Activated T-cell treated with anti-CD3 and anti-CD28 coated beads, Interleukin-2, amount 50 U/mL, for 48 hours (primary cell): ENCODE data around the gene CAMTA1.
"Not testable (repeated sequence)": the region's sequence is repeated elsewhere in the genome, so short reads cannot be mapped to it uniquely, and the experiment has no call there.

Experiments used
- DNase-seq, 2 experiments: peaks; one replicate each; pipeline ENCODE4 v3.0.0-alpha.2; 2020

Gene CAMTA1, protein sequence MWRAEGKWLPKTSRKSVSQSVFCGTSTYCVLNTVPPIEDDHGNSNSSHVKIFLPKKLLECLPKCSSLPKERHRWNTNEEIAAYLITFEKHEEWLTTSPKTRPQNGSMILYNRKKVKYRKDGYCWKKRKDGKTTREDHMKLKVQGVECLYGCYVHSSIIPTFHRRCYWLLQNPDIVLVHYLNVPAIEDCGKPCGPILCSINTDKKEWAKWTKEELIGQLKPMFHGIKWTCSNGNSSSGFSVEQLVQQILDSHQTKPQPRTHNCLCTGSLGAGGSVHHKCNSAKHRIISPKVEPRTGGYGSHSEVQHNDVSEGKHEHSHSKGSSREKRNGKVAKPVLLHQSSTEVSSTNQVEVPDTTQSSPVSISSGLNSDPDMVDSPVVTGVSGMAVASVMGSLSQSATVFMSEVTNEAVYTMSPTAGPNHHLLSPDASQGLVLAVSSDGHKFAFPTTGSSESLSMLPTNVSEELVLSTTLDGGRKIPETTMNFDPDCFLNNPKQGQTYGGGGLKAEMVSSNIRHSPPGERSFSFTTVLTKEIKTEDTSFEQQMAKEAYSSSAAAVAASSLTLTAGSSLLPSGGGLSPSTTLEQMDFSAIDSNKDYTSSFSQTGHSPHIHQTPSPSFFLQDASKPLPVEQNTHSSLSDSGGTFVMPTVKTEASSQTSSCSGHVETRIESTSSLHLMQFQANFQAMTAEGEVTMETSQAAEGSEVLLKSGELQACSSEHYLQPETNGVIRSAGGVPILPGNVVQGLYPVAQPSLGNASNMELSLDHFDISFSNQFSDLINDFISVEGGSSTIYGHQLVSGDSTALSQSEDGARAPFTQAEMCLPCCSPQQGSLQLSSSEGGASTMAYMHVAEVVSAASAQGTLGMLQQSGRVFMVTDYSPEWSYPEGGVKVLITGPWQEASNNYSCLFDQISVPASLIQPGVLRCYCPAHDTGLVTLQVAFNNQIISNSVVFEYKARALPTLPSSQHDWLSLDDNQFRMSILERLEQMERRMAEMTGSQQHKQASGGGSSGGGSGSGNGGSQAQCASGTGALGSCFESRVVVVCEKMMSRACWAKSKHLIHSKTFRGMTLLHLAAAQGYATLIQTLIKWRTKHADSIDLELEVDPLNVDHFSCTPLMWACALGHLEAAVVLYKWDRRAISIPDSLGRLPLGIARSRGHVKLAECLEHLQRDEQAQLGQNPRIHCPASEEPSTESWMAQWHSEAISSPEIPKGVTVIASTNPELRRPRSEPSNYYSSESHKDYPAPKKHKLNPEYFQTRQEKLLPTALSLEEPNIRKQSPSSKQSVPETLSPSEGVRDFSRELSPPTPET (N-terminal part only)

DNA sequence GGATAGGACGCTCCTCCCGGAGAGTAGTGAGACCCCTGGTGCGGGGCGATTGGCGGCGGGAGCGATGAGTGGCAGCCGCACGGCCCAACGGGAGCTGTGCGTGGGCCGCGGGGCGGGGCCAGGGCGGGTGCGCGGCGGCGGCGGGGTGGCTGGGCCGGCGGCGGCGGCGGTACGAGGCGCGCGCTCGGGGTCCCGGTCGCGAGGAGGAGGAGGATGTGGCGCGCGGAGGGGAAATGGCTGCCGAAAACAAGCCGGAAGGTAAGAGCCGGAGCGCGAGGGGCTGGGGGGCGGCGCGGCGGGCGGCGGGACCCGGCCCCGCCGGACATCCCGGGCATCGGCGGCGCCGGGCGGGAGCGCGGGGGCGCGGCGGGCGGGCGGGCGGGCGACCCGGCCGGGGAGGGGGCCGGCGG, at the start of gene CAMTA1:
Gene CAMTA1, plus strand, starts transcription at position 137 of the 410 bp plus-strand sequence. Its CDS starts 77 bp downstream, at position 214.
- DNase-seq = peak in 1 of 2 experiments; percentile 99

- no peak for DNase-seq
Observed at GRCh38 chr1:6738987-6739676, 46.1 kb upstream of the CAMTA1 start.

DNA sequence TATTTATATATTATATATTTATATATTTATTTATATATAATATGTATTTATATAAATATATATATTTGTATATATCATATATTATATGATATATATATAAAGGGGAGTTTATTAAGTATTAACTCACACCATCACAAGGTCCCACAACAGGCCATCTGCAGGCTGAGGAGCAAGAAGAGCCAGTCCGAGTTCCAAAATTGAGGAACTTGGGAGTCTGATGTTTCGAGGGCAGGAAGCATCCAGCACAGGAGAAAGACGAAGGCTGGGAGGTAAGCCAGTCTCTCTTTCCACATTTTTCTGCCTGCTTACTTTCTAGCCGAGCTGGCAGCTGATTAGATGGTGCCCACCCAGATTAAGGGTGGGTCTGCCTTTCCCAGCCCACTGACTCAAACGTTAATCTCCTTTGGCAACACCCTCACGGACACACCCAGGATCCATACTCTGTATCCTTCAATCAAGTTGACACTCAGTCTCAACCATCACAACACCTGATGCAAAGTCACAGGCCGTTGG, 42.5 kb upstream of the CAMTA1 start:
- not testable (repeated sequence) for DNase-seq

DNA sequence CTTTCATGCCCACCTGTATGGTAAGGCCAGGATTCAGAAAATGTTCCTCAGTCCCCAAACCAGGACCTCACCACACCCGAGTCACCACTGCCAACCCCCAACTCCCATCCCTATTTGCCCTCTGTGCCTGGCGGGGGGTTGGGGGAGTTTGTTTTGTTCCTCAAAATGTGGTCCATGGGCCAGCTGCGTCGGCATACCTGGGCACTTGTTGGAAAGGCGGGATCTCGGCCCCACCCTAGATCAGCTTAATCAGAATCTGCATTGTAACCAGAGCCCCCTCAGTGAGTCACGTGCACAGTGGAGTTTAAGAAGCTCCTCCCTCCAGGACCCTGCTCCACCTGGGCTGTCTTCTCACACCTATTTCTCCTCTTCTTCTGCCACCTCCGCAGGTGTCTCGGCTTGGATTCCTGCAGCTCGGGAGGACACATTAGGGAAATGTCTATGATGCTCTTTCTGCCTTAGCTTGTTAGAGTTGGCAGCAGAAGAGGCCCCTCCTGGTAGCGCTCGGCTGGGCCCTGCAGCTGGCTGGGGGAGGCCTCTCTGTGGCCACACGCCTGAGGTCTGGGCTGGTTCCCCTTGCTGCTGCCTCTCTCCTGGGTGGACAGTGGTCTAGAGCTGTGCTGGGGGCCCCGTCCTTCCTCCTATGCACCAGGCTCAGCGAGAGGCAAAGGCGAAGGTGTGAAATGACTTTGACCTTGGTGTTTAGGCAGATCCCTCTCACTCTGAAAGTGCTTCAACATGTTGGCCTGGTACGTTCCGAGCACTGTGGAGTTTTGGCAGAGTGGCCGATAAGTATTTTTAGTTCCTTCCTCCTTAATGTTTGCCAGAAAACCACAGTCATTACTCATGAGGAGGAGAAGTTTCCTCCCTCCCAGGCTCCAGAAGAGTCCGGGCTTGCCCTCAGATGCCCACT, 41.8 kb upstream of the CAMTA1 start:
- peak; percentile 37 to 44 for DNase-seq

GRCh38 chr1:6745073-6745472, 40.2 kb upstream of the CAMTA1 start:
- peak; percentile 65 to 68 for DNase-seq

- DNase-seq = no peak
Observed at GRCh38 chr1:6747674-6748073, 37.6 kb upstream of the CAMTA1 start.

DNA sequence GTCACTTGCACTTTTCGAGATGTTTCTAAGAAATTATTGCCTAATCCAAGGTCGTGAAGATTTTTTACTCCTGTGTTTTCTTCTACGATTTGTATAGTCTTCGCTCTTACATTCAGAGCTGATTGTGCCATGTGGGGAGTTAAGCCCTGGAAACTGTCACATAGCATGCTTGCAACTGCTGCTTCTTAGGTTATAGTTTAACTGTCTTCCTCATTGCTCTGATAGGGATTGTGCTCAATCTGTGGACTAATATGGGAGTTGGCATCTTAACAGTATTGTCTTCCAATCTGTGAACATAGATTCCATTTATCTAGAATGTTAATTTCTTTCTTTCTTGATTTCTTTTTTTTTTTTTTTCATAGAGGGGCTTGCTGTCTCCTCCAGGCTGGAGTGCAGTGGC, 34.8 kb upstream of the CAMTA1 start:
- DNase-seq = no peak

- DNase-seq = no peak
Observed at GRCh38 chr1:6753320-6754140, 31.7 kb upstream of the CAMTA1 start.

GRCh38 chr1:6756457-6756856, 28.8 kb upstream of the CAMTA1 start:
- no peak for DNase-seq

DNA sequence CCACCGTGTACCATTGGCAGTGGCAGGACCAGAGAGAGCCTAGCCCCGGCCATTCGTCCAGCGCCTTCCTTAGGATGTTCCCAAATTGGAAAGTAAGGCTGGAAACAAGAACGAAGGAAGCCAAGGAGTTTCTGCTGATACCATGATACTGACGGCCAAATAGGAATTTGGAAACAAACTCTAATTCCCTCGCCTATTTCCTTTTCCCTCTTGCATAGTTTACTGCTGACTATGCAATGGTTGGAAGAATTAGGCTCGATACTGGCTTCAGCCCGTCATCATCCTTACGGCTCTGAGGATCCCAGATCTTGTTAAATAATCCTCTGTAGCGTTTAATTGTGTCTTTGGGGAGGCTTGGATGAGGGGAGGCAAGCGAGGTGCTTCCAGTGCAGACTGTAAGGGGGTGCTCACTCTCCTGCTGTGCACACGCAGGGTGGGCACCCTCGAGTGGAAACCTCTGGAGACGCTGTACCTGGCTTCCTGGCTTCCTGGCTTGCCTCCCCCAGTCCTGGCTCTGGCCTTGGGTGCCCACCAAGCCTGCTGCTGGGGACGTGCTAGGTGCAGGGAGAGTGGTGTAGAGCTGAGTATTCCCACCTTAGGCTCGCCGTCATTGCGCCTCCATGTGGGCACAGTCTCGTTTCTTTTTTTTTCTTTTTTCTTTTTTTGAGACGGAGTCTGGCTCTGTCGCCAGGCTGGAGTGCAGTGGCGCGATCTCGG, 27.4 kb upstream of the CAMTA1 start:
- no peak for DNase-seq

GRCh38 chr1:6761196-6761737, 24.0 kb upstream of the CAMTA1 start:
- DNase-seq = no peak

- DNase-seq = no peak
Observed at GRCh38 chr1:6762060-6762459, 23.2 kb upstream of the CAMTA1 start.

DNA sequence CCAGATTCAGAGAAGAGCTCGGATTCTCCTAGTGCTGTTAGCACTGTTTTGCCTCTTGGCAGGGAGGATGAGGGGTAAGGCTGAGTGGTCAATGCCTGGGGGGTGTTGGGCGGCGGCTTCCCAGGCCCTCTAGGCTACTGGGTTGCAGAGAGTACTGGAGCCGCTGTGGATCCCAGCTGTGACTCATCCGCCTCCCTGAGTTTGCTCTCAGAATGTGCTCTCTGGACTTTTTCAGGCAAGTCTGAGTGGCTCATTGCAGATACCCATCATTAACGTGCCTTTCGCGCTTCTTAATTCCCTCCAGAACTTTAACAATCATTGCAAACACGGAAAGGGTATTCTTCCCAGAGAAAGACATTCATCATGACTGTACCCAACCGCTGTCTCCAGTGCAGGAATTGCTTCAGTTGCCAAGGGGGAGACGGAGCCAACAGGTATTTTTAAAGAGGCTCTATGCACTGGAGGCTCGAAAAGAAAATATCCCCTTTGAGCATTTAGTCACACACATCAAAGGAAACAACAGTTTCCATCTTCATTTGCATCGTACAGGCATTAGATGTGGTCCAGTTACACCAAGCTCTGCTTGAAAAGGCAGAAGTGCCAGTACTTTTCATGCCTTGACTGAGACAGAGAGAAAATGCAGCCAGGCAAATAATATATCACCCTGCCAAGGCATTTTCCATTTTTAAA, 14.4 kb upstream of the CAMTA1 start:
- DNase-seq = no peak

DNA sequence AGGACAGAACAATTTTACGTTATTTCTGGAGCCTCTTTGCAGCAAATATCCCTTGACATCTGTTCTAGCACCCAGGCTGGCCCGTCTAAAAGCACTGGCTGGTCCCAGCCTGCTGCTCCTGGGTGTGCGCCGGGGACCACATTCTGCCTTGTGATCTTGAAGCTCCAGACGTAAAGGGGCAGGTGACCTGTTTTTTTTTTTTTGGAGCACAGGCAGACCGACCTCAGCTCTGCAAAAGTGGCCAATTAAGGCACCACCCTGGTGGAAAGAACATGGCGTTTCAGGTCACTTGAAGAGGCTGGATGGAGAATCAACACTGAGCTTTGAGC, 13.8 kb upstream of the CAMTA1 start:
- no peak for DNase-seq

DNA sequence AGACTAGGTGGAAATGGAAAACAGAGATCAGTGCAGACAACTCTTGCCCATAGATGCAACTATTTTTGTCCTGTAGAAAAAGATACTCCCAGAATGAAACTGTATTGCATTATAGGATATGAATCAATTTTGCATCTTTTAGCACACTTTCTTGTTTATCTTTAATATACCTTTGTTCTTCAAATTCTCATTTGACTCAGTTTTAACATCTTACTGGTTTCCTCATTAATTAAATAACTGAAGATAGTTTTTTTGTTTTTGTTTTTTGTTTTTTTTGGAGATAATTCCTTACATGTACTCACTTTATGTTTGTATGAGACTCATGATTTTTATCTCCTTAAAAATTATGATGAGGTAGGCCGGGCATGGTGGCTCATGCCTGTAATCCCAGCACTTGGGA, 10.9 kb upstream of the CAMTA1 start:
- no peak for DNase-seq

- no peak for DNase-seq
Observed at GRCh38 chr1:6775261-6776043, 9.8 kb upstream of the CAMTA1 start.

DNA sequence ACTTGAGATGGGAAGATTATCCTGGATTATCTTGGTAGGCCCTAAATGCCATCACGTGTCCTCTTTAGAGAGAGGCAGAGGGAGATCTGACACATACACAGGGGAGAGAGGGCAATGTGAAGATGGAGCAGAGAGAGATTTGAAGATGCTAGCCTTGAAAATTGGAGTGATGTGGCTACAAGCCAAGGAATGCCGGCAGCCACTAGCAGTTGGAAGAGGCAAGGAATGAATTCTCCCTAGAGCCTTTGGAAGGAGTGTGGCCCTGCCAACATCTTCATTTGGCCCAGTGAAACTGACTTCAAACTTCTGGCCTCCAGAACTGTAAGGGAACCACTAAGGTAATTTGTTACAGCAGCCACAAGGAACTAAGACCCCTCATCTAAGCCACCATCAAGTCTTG, 8.9 kb upstream of the CAMTA1 start:
- no peak for DNase-seq

- no peak for DNase-seq
Observed at GRCh38 chr1:6776895-6777294, 8.4 kb upstream of the CAMTA1 start.
